Right lobe of liver (tissue), 6 donors: Measurements from ENCODE around the gene CHRNA3. TPM values are rescaled to one million over a fixed set of nuclear protein-coding genes. Genes with fewer than 3 reads are reported as not detected.

ENCODE experiments used
- ATAC-seq, 4 donors: fragments of 200-7000 bp; cut with Tn5 transposase; one replicate each; pipeline ENCODE4 v1.9.1; 2020; ENCODE audit warnings: mild to moderate bottlenecking in 4 of 4, moderate library complexity in 4 of 4
- DNase-seq, 3 donors: peaks; one replicate each; pipeline ENCODE4 v3.0.0-alpha.2; 2020
- H3K27ac ChIP-seq, 3 donors: fragments of 200-600 bp; one replicate each; pipeline ENCODE4 v1.8.0; 2022
- H3K27me3 ChIP-seq, 2 donors: fragments of 200-600 bp; one replicate each; pipeline ENCODE4 v1.8.0; 2022
- H3K36me3 ChIP-seq, 4 donors: fragments of 200-600 bp; sonication (generic) in 1 of 4; one replicate each; pipeline versions ENCODE4 v1.5.1 to v1.8.0; 2017 to 2022; ENCODE audit warnings: control low read depth in 1 of 4
- H3K4me1 ChIP-seq, 4 donors: fragments of 200-600 bp; sonication (generic) in 1 of 4; one replicate each; pipeline versions ENCODE4 v1.5.1 to v1.8.0; 2017 to 2022; ENCODE audit warnings: control low read depth in 1 of 4
- H3K4me3 ChIP-seq, 3 donors: fragments of 200-600 bp; one replicate each; pipeline ENCODE4 v1.8.0; 2022
- H3K9me3 ChIP-seq, 4 donors: fragments of 200-600 bp; sonication (generic) in 1 of 4; one replicate each; pipeline versions ENCODE4 v1.5.1 to v1.8.0; 2017 to 2022; ENCODE audit warnings: control low read depth in 1 of 4
- POLR2A ChIP-seq: fragments of 450-650 bp; IDR thresholded peaks from one replicate; pipeline ENCODE4 v1.6.1; 2017; ENCODE audit warnings: antibody characterized with exemption, mild to moderate bottlenecking
- WGBS: methylation state at CpG from one replicate; pipeline ENCODE4 v1.1.6; 2018; ENCODE audit warnings: low coverage, low lambda C conversion rate; ENCODE audit not compliant: insufficient coverage; ENCODE audit errors: missing lambda C conversion rate; 5-methylcytosine and 5-hydroxymethylcytosine counted together
- intact Hi-C, 2 donors: fragments of 100-400 bp; cut with DNase I; formaldehyde crosslinking; loops; one replicate each; pipeline versions ENCODE4 v1.11.2 to v1.14.1; 2022
- total RNA-seq, 6 experiments: library from RNA; depleted of rRNA in 2 of 6; stranded (reverse); fragments of >200 nt in 2 of 6; fragmentation: NEBNext Ultra II Directional in 3 of 6; extraction: Animal tissue kit (Norgen Biotek cat#: 25700) in 3 of 6; gene quantifications; one replicate each; pipeline versions ENCODE4 v1.1.0 to v1.2.4, GENCODE V29; 2016 to 2023
- TF ChIP-seq, protein P1 (sequence below), 4 donors: fragments of 200-600 bp in 3 of 4; fragments of 450-650 bp in 1 of 4; IDR thresholded peaks; one replicate each; pipeline versions ENCODE4 v1.5.1 to v1.8.0; 2016 to 2022; ENCODE audit warnings: antibody characterized with exemption in 4 of 4, mild to moderate bottlenecking in 2 of 4
- donor health status: DM: no; HTN: yes; CAD: no.
- donor health status: DM: no; HTN: no; CAD: no.
- donor health status: DM: no; HTN: no; CAD: no.
- donor health status: DM: no; HTN: yes; CAD: no.
- donor health status: DM: no; HTN: yes; CAD: no.

Gene CHRNA3
- total RNA-seq, 6 experiments from 2014 or later = not detected

DNA sequence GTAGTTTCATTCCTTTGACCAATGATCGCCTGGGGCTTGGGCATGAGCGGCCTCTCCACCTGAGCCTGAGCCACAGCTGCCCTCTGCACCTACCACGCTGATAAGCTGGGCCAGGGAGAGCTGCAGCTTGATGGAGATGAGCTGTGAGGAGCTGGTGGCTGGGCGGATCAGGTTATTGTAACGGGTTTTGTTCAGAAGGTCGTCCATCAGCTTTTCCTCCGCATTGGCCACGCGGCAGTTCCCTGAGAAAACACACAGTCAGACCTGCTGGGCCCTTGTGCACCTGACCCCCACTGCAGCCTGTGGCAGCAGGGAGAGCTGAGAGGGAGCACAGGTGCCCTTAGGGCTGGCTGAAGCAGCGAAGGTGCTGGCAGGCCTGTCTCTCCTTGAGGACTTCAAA, 14.6 kb upstream of the CHRNA3 start:
- Histone ChIP-seq H3K36me3 (no peaks in the 10 kb centered on the region), H3K4me3 (no peak overlapping the region), H3K9me3 (no peaks in the 10 kb centered on the region), H3K27me3 (no peaks in the 10 kb centered on the region), H3K4me1 (no peaks in the 10 kb centered on the region), H3K27ac (no peak overlapping the region)
- TF ChIP-seq POLR2A = no peak
- TF ChIP-seq, protein P1, sequence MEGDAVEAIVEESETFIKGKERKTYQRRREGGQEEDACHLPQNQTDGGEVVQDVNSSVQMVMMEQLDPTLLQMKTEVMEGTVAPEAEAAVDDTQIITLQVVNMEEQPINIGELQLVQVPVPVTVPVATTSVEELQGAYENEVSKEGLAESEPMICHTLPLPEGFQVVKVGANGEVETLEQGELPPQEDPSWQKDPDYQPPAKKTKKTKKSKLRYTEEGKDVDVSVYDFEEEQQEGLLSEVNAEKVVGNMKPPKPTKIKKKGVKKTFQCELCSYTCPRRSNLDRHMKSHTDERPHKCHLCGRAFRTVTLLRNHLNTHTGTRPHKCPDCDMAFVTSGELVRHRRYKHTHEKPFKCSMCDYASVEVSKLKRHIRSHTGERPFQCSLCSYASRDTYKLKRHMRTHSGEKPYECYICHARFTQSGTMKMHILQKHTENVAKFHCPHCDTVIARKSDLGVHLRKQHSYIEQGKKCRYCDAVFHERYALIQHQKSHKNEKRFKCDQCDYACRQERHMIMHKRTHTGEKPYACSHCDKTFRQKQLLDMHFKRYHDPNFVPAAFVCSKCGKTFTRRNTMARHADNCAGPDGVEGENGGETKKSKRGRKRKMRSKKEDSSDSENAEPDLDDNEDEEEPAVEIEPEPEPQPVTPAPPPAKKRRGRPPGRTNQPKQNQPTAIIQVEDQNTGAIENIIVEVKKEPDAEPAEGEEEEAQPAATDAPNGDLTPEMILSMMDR (IDR thresholded peaks at IDR 0.05) = no peak
- ATAC-seq (no peak), DNase-seq (no peak)
- WGBS = 76% methylated on average over 4 of the region's 10 CpGs
- intact Hi-C loops = loop anchor here (5.0 kb wide), 2 partner anchors 67 to 77 kb away; no protein-coding TSS in a partner anchor

DNA sequence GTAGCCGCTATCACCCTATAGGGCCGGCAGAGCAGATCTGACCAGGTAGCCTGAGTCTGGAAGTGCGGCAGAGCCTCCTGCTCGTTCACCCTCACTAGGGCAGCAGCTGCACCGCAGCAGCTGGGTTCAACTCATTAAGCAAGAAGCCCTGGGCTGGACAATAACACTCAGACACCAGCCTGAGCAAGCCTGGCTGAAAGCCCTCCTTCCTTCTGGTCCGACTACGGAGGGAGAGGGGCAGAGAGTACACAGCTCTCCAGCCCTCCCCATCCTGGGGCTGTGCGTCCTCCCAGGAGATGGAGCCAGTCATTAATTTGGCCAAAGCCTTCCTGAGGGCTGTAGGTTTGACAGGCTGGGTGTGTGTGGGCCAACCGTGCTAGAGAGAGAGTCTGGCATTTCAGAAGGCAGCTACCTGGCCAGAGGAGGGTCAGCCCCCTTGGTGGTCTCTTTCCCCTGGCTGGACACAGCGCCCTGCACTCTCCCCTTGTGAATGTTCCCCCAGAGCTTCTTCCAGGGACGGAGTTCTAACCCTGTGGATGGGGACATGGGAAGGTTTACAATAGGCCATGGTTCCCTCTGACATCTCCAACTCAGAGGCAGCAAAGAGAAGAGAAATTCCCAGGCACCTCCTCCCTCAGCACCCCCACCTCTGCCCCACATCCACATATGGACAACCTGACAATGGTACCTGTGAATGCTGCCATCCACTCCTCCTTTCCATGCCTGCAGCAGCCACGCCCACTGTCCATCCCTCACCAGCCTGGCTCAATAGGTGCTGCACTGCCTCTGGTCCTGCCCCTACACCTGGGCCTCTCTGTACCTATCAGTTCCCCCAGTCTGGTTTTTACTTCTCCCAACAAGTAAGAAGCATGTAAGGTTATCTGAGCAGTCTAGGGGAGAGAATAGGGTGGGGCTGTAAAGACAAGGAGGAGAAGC, 13.7 kb upstream of the CHRNA3 start:
- H3K27me3 ChIP-seq = no peaks in the 10 kb centered on the region
- no peaks in the 10 kb centered on the region for H3K36me3 ChIP-seq
- DNase-seq (no peak), ATAC-seq (no peak)
- no peaks in the 10 kb centered on the region for H3K4me1 ChIP-seq
- intact Hi-C loops = loop anchor here (5.0 kb wide), 2 partner anchors 68 to 78 kb away; no protein-coding TSS in a partner anchor
- 79% methylated on average over 5 of the region's 12 CpGs for WGBS
- no peak for TF ChIP-seq POLR2A
- TF ChIP-seq, protein P1 (IDR thresholded peaks at IDR 0.05) = no peak
- H3K4me3 ChIP-seq = no peak overlapping the region
- no peaks in the 10 kb centered on the region for H3K9me3 ChIP-seq
- H3K27ac ChIP-seq = no peak overlapping the region

DNA sequence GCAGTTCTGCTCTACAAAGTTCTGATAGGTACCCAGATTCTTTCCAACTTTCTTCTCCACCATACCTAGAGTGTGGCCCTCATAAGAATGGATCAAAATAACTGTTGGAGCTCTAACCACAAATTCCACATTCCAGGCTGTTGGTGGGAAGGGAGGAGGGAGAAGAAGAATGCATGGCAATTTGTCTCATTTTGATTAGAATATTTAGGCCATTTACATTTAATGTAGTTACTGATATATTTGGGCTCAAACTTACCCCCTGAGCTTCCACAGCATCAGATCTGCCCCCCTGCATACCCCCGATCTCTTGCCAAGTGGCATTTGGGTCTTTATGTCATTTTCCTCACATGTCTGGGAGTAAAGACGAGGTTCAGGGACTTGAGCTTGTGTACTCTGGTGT, 12.6 kb upstream of the CHRNA3 start:
- 73% methylated on average over 2 of the region's 2 CpGs for WGBS
- no peaks in the 10 kb centered on the region for H3K27me3 ChIP-seq
- DNase-seq (no peak), ATAC-seq (no peak)
- H3K4me1 ChIP-seq = no peaks in the 10 kb centered on the region
- H3K4me3 ChIP-seq = no peak overlapping the region
- intact Hi-C loops = no loop called here
- no peaks in the 10 kb centered on the region for H3K9me3 ChIP-seq
- H3K36me3 ChIP-seq = no peaks in the 10 kb centered on the region
- no peak for TF ChIP-seq POLR2A
- TF ChIP-seq, protein P1 (IDR thresholded peaks at IDR 0.05) = no peak
- no peak overlapping the region for H3K27ac ChIP-seq

DNA sequence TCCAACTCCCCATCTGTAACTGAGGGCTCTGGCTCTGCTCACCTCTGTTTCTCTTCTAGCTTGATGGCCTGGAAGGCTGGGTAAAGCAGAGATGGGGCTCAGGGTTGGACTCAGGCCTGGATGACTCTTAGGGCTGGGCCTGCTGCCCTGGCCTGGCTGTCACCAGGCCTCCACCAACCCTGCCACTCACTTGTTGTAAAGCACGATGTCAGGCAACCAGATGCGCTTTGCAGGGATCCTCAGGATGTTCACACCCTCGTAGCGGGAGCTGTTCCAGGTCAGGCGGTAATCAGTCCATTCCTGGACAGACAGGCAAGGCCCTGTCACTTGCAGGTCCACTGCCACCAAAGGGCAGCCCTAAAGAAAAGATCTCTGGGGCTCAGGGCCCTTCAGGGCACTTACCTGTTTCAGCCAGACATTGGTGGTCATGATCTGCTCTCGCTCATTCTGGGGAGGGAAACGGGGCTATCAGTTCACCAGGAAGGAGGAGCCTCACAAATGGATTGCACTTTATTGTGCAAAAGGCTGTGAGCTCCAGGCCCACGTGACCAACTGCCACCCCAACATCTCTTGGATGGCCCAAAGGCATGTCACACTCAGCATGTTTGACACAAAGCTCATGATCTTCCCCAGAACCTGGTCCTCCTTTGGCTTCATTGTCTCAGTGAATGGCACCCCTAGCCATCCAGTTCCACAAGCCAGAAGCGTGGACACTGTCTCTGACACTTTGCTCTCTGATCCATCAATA, 10.3 kb upstream of the CHRNA3 start:
- TF ChIP-seq, protein P1 (IDR thresholded peaks at IDR 0.05) = no peak
- no peak for TF ChIP-seq POLR2A
- Histone ChIP-seq H3K27ac (no peak overlapping the region), H3K27me3 (no peaks in the 10 kb centered on the region), H3K4me3 (no peak overlapping the region), H3K4me1 (no peaks in the 10 kb centered on the region), H3K36me3 (no peaks in the 10 kb centered on the region), H3K9me3 (no peaks in the 10 kb centered on the region)
- intact Hi-C loops = no loop called here
- WGBS = 69% methylated on average over 3 of the region's 9 CpGs
- ATAC-seq (no peak), DNase-seq (no peak)
